ENCODE results near the gene SGCD.

SGCD gene

DNA sequence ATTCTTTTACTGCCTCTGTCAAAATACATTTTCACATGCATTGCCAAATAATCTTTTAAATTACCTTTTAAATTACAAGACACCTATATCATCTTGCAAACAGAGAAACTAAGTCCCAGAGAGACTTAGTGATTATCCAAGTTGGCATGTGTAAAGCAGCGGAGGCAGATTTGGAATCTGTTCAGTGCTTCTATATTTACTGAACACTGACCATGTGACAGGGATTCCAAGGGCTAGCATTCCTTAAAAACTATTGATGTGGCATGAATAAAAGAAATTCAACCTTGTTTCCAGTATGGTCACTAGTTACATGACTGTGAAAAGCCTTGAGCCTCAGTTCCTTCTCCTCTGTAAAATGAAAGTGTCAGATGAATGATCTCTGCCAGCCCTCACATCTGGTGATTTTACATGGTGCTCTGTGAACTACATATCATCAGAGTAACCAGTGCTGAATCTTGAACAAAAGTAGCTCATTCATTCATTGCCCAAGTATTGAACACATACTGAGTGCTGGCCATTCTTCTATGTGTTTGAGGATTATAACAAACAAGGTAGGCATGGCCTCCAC, 451.3 kb downstream of the SGCD start:
- no peak for DNase-seq (ENCODE audit: low read depth in 2 of 2)

DNA sequence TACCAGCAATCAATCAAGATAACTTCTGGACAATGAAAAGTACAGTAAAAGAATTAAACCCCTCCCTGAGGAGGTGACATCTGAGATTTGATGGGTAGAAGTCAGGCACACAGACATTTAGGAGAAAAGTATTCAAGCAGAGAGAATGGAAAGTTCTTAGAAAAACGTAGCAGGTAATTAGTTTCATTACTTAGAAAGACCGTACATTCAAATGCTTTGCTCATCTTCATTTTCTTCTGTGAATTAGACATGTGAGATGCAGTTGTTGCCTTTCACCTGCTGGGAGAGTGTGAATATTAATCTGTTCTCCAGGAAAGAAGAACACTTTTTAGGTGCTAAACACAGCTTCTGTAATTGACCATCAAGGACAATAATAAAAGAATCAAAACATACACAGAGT, 451.8 kb downstream of the SGCD start:
- no peak for DNase-seq (ENCODE audit: low read depth in 2 of 2)

GRCh38 chr5:156779436-156779835, 452.5 kb downstream of the SGCD start:
- DNase-seq (ENCODE audit: low read depth in 2 of 2): no peak

GRCh38 chr5:156783092-156783491, 456.1 kb downstream of the SGCD start:
- DNase-seq (ENCODE audit: low read depth in 2 of 2): no peak

DNA sequence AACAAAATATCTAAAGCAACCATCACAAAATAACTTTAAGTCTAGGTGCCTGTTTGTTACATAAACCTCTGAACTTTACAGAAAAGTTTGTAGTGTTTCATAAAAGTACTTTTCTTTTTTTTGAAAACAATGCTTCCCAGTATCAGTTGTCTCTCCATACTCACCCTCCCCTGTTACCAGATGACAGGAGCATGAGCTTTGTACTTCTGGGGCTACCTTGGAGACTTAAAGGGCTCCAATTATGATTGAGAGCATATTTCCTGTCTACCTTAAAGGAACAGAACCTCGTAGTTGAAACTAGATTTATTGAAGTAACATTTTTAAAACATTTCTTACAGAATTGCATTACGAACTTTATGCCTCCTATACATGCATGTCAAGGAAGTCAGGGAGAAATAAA, 467.7 kb downstream of the SGCD start:
- DNase-seq (ENCODE audit: low read depth in 2 of 2): no peak

- DNase-seq (ENCODE audit: low read depth in 2 of 2): no peak
Observed at GRCh38 chr5:156798201-156798600, 471.2 kb downstream of the SGCD start.

- DNase-seq (ENCODE audit: low read depth in 2 of 2): no peak
Observed at GRCh38 chr5:156799171-156799570, 472.2 kb downstream of the SGCD start.

DNA sequence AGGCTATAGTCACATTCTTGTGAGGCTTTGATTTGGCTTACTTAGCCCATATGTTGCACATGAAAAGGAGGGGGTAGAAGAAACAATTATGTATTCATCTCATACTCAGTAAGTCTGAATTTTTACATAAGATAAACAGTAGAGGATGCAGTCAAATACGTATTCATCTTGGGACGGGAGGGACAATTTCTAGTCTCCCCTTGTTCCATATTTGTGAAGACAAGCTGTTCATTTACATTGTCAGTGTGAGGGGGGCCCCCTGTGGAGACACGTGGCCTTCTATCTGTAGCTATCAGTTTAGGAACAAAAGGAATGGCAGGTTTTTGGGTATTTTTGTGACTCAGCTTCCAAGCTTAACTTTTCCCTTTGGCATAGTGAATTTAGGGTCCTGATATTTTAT, 474.0 kb downstream of the SGCD start:
- DNase-seq (ENCODE audit: low read depth in 2 of 2): no peak

GRCh38 chr5:156802501-156802900, 475.5 kb downstream of the SGCD start:
- DNase-seq (ENCODE audit: low read depth in 2 of 2): no peak

DNA sequence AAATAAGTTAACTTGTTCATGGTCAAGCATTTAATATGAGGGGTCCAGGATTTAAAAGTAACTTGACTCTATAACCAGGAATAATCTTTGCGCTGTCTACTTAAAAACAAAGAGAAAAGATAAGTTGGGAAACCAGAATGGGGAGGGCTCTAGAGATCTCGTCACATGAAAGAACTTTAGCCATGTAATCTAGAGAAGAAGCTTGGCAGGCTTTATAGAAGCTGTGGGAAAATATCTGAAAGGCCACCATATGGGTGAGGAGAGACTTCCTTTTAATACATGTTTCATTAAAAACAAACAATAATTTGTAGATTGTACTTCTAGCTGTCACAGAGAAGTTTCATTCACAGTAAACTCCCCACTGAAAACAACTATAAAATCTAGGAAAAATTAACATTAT, 476.4 kb downstream of the SGCD start:
- DNase-seq (ENCODE audit: low read depth in 2 of 2): no peak

- no peak for DNase-seq (ENCODE audit: low read depth in 2 of 2)
Observed at GRCh38 chr5:156812959-156813358, 486.0 kb downstream of the SGCD start.

DNA sequence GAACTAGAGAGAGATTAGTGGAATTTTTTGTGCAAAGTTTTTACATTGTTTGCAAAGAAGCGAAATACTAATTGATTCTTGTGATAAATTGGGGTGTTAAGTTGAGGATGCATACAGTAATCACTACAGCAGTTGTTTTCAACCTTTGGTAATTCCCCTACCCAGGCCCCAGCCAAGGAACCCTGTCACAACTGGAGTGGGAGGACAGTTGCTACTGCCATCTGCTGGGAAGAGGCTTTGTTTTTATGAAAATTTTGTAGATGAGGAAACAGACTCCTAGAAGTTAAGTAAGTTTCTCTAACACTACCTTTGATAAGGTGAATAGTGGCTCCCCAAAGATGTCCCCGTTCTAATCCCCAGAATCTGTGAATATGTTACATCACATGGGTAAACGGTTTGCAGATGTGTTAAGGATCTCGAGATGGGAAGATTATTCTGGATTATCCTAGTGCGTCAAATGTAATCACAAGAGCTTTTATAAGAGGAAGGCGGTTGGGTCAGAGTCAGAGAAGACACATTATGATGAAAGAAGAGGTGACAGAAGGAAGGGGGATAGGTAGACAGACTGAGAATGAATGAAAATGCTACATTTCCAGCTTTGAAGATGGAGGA, 489.1 kb downstream of the SGCD start:
- peak in 1 of 2 donors; percentile 24 for DNase-seq (ENCODE audit: low read depth in 2 of 2)

Data from stimulated activated CD4-positive, alpha-beta T cell treated with anti-CD3 and anti-CD28 coated beads, Interleukin-15, amount 100 ng/mL, for 48 hours (primary cell).